K562 (cell line): ENCODE data around the gene SEPTIN1. TPM values are rescaled to one million over a fixed set of nuclear protein-coding genes. Genes with fewer than 3 reads are reported as not detected.

Experiments
- BCLAF1 ChIP-seq, 2 experiments: fragments of 450-650 bp in 1 of 2; IDR thresholded peaks; 2 replicates each; pipeline ENCODE4 v1.6.1; 2011 to 2017; ENCODE audit warnings: low read depth in 2 of 2, antibody characterized with exemption in 1 of 2, borderline replicate concordance in 1 of 2, low read length in 1 of 2, mild to moderate bottlenecking in 1 of 2, mixed read lengths in 1 of 2; ENCODE audit not compliant: control insufficient read depth in 1 of 2
- ETV1 ChIP-seq: fragments of 450-650 bp; conservative IDR thresholded peaks from 2 replicates; pipeline ENCODE4 v1.6.1; 2016; ENCODE audit warnings: missing genetic modification characterization, control low read depth, low read depth, missing compliant biosample characterization
- GABPB1 ChIP-seq: sonication (generic); formaldehyde crosslinking; IDR thresholded peaks from 2 replicates; pipeline ENCODE4 v1.8.0; 2022; ENCODE audit warnings: mild to moderate bottlenecking, missing genetic modification reagents
- HBP1 ChIP-seq: fragments of 450-650 bp; formaldehyde crosslinking; IDR thresholded peaks from 2 replicates; pipeline ENCODE4 v1.4.0; 2022; ENCODE audit warnings: missing genetic modification characterization
- HLTF ChIP-seq: fragments of 450-650 bp; IDR thresholded peaks from 2 replicates; pipeline ENCODE4 v1.6.1; 2016
- KDM4B ChIP-seq, 2 experiments: fragments of 450-650 bp in 1 of 2; sonication (generic) in 1 of 2; IDR thresholded peaks; 2 replicates each; pipeline ENCODE4 v1.6.1; 2016 to 2017; ENCODE audit warnings: borderline replicate concordance in 2 of 2, antibody characterized with exemption in 1 of 2, low read depth in 1 of 2, mild to moderate bottlenecking in 1 of 2
- MAZ ChIP-seq, 2 experiments: fragments of 450-650 bp in 1 of 2; sonication (generic) in 1 of 2; formaldehyde crosslinking; IDR thresholded peaks in 1 of 2; conservative IDR thresholded peaks in 1 of 2; 2 replicates each; pipeline versions ENCODE4 v1.4.0 to v1.5.0; 2020; ENCODE audit warnings: mild to moderate bottlenecking in 1 of 2, missing genetic modification reagents in 1 of 2
- MTA1 ChIP-seq: fragments of 450-650 bp; IDR thresholded peaks from 2 replicates; pipeline ENCODE4 v1.6.1; 2017; ENCODE audit warnings: borderline replicate concordance
- NCOA1 ChIP-seq: fragments of 450-650 bp; IDR thresholded peaks from 2 replicates; pipeline ENCODE4 v1.6.1; 2016; ENCODE audit warnings: low read depth
- NFIC ChIP-seq: fragments of 450-650 bp; IDR thresholded peaks from 2 replicates; pipeline ENCODE4 v1.6.1; 2017; ENCODE audit warnings: mild to moderate bottlenecking, inconsistent platforms
- NR2C2 ChIP-seq, 2 experiments: fragments of 200-800 bp in 1 of 2; sonication (Bioruptor generic) in 1 of 2; sonication (generic) in 1 of 2; formaldehyde crosslinking in 1 of 2; IDR thresholded peaks; 2 replicates each; pipeline versions ENCODE4 v1.6.1 to v1.8.0; 2016 to 2022; ENCODE audit warnings: mild to moderate bottlenecking in 1 of 2, missing compliant biosample characterization in 1 of 2, missing genetic modification characterization in 1 of 2, missing genetic modification reagents in 1 of 2
- STAG1 ChIP-seq: sonication (generic); formaldehyde crosslinking; IDR thresholded peaks from 2 replicates; pipeline ENCODE4 v1.5.0; 2020; ENCODE audit warnings: missing genetic modification reagents, borderline replicate concordance
- SUPT5H ChIP-seq: fragments of 450-650 bp; IDR thresholded peaks from 2 replicates; pipeline ENCODE4 v1.6.1; 2016
- ZC3H4 ChIP-seq: sonication (generic); formaldehyde crosslinking; IDR thresholded peaks from 2 replicates; pipeline ENCODE4 v1.9.0; 2021; ENCODE audit warnings: missing genetic modification reagents, borderline replicate concordance
- ZNF395 ChIP-seq: fragments of 200-800 bp; sonication (Bioruptor generic); IDR thresholded peaks from 2 replicates; pipeline ENCODE4 v1.6.1; 2017; ENCODE audit warnings: missing genetic modification characterization, missing compliant biosample characterization
- ZNF785 ChIP-seq: fragments of 250-450 bp; sonication (Bioruptor Pico); IDR thresholded peaks from 2 replicates; pipeline ENCODE4 v1.4.0; 2020; ENCODE audit warnings: mild to moderate bottlenecking
- polyA plus RNA-seq, 8 experiments: library from polyadenylated mRNA; depleted of rRNA in 4 of 8; stranded (reverse) in 5 of 8; unstranded in 3 of 8; fragments of >200 nt; fragmentation: Nextera tagmentation in 2 of 8; fragmentation: Illumina TruSeq in 1 of 8; extraction: Ambion mirVana in 2 of 8; extraction: Trizol in 1 of 8; gene quantifications; 2 replicates each; pipeline versions ENCODE4 v1.2.1 to v1.2.3, GENCODE V29; 2011 to 2014; ENCODE audit warnings: inconsistent platforms in 1 of 8, missing spikeins in 1 of 8
- total RNA-seq, 7 experiments: library from RNA; depleted of rRNA in 6 of 7; stranded (reverse); fragments of >200 nt in 6 of 7; fragmentation: Illumina TruSeq in 2 of 7; extraction: Trizol in 2 of 7; gene quantifications; 2 replicates each; pipeline versions ENCODE4 v1.2.1 to v1.2.3, GENCODE V29; 2011 to 2021; ENCODE audit warnings: low replicate concordance in 1 of 7
- TF ChIP-seq, protein P1 (sequence below): fragments of 450-650 bp; IDR thresholded peaks from 2 replicates; pipeline ENCODE4 v1.6.1; 2016; ENCODE audit warnings: borderline replicate concordance

The SEPTIN1 gene
- total and polyA plus RNA-seq, 9 of the 15 experiments (the other 6 are each of a cell fraction or from before 2014, with no cell fraction given) = 0.23 to 5.6 (median 1.7) TPM; not detected in 1

DNA sequence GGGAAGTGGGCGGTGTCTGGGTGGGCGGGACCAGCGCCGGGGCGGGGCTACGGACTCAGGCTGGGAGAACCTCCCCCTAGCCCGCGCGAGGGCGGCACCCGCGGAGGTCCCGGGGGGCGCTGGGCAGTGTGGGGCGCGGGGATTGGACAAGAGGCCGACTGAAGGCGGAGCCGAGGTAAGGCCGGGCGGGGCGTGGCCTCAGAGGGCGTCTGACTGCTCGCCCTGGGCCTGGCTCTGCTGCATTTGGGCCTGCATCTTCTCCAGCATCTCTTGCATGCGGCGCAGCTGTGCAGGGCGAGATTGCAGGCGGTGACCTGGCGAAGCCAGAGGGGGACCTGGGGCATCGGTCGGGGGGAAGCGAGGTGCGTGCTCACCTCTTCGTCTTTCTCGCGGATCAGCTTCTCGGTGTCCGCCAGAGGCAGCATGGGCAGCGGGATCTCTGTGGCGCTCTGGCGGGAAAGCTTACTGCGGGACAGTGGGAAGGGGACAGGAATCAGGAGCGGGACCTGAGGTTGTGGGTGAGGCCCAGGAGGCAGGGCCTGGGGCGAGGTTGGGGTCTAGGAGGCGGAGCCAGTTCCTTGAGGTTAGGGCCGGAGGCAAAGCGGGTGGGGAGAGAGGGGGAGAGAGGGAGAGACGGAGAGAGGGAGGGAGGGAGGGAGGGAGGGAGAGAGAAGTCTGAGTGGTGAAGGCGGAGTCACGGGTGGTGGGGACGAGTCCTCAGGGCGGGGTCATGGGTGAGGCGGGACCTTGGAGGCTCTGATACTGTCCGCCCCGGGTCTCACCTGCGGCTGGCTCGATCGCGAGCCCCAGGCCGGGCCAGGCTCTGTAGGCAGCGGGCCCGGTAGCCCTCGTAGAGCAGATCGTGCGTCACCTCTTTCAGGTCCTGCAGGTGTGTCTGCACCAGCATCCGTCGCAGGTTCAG, 3.9 kb downstream of the SEPTIN1 start (continued):
- TF ChIP-seq GABPB1 (CRISPR knock-in tag) (peak; percentile 59), NCOA1 (0 out of 2 replicates have a peak, but pooled peaks have one; percentile 44), HBP1 (CRISPR knock-in tag) (0 out of 2 replicates have a peak, but pooled peaks have one; percentile 39), ETV1 (tag) (peak; percentile 9; the same call in 1 of the 2 replicates), STAG1 (CRISPR knock-in tag) (0 out of 2 replicates have a peak, but pooled peaks have one; percentile 11), MAZ (CRISPR knock-in tag; conservative IDR thresholded peaks at IDR 0.05 in 1 of 2, IDR thresholded peaks at IDR 0.05 in 1 of 2) (peak; percentile 66 to 69), ZNF395 (CRISPR knock-in tag) (peak; percentile 44; the same call in 1 of the 2 replicates), HLTF (peak; percentile 82; the same call in 1 of the 2 replicates), BCLAF1 (IDR thresholded peaks at IDR 0.05; ENCODE audit: borderline replicate concordance in 1 of 2, control insufficient read depth in 1 of 2, low read depth in 2 of 2, low read length in 1 of 2) (0 out of 4 replicates have a peak, but pooled peaks of 1 of the 2 experiments have one; percentile 24), NFIC (peak; percentile 31; the same call in 1 of the 2 replicates), ZC3H4 (CRISPR knock-in tag) (no peak; the same call in 1 of the 2 replicates), NR2C2 (CRISPR knock-in tag; IDR thresholded peaks at IDR 0.05) (peak; percentile 84), NR2C2 (tag; IDR thresholded peaks at IDR 0.05) (peak; percentile 44; the same call in 1 of the 2 replicates), KDM4B (IDR thresholded peaks at IDR 0.05; ENCODE audit: borderline replicate concordance in 2 of 2, low read depth in 1 of 2) (0 out of 4 replicates have a peak, but pooled peaks of 1 of the 2 experiments have one; percentile 26), MTA1 (0 out of 2 replicates have a peak, but pooled peaks have one; percentile 54), ZNF785 (CRISPR knock-in tag) (no peak), SUPT5H (peak; percentile 78)
- TF ChIP-seq, protein P1, sequence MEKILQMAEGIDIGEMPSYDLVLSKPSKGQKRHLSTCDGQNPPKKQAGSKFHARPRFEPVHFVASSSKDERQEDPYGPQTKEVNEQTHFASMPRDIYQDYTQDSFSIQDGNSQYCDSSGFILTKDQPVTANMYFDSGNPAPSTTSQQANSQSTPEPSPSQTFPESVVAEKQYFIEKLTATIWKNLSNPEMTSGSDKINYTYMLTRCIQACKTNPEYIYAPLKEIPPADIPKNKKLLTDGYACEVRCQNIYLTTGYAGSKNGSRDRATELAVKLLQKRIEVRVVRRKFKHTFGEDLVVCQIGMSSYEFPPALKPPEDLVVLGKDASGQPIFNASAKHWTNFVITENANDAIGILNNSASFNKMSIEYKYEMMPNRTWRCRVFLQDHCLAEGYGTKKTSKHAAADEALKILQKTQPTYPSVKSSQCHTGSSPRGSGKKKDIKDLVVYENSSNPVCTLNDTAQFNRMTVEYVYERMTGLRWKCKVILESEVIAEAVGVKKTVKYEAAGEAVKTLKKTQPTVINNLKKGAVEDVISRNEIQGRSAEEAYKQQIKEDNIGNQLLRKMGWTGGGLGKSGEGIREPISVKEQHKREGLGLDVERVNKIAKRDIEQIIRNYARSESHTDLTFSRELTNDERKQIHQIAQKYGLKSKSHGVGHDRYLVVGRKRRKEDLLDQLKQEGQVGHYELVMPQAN = peak; percentile 82
